K562 (cell line): ENCODE results near the gene SLC16A2.

ENCODE experiments used
- CREM ChIP-seq: IDR thresholded peaks from 2 replicates; pipeline ENCODE4 v1.6.1; 2014; ENCODE audit warnings: antibody characterized with exemption, low read depth
- ELF1 ChIP-seq: fragments of 200-800 bp; sonication (Bioruptor generic); IDR thresholded peaks from 2 replicates; pipeline ENCODE4 v1.6.1; 2016; ENCODE audit warnings: missing genetic modification characterization, missing compliant biosample characterization
- EP300 ChIP-seq: IDR thresholded peaks from 2 replicates; pipeline ENCODE4 v1.6.1; 2012; ENCODE audit warnings: low read length, improper control_type of control experiment
- EZH2 ChIP-seq: IDR thresholded peaks from 2 replicates; pipeline ENCODE4 v1.6.1; 2012; ENCODE audit warnings: low read depth, mild to moderate bottlenecking, inconsistent platforms, low read length, borderline replicate concordance
- GTF2F1 ChIP-seq: IDR thresholded peaks from 2 replicates; pipeline ENCODE4 v1.6.1; 2011; ENCODE audit warnings: low read depth, low read length, improper control_type of control experiment
- HDAC3 ChIP-seq: fragments of 450-650 bp; IDR thresholded peaks from 2 replicates; pipeline ENCODE4 v1.6.1; 2018; ENCODE audit warnings: borderline replicate concordance, mild to moderate bottlenecking, moderate library complexity; ENCODE audit not compliant: partially characterized antibody
- REST ChIP-seq, 2 experiments: fragments of 450-650 bp; formaldehyde crosslinking in 1 of 2; IDR thresholded peaks; 2 replicates each; pipeline versions ENCODE4 v1.4.0 to v1.6.1; 2014 to 2020; ENCODE audit warnings: mild to moderate bottlenecking in 2 of 2, borderline replicate concordance in 1 of 2, low read depth in 1 of 2
- SNRNP70 ChIP-seq: fragments of 200-400 bp; formaldehyde crosslinking; optimal IDR thresholded peaks from 2 replicates; pipeline ENCODE3; 2017; ENCODE audit warnings: low read depth, low read length
- THAP7 ChIP-seq: fragments of 250-450 bp; sonication (Bioruptor Pico); IDR thresholded peaks from 2 replicates; pipeline ENCODE4 v1.5.0; 2021
- USF1 ChIP-seq: sonication (generic); formaldehyde crosslinking; IDR thresholded peaks from 2 replicates; pipeline ENCODE4 v1.9.0; 2022; ENCODE audit warnings: mild to moderate bottlenecking, missing genetic modification reagents
- ZNF347 ChIP-seq: fragments of 450-650 bp; formaldehyde crosslinking; IDR thresholded peaks from 2 replicates; pipeline ENCODE4 v1.4.0; 2020; ENCODE audit warnings: low read depth, mild to moderate bottlenecking, moderate library complexity
- ZNF354B ChIP-seq: fragments of 250-450 bp; sonication (Bioruptor Pico); IDR thresholded peaks from 2 replicates; pipeline ENCODE4 v1.4.0; 2020
- ZNF436 ChIP-seq: fragments of 250-450, 450-650 bp; sonication (Bioruptor Pico); formaldehyde crosslinking; IDR thresholded peaks from 2 replicates; pipeline ENCODE4 v1.7.0; 2020; ENCODE audit warnings: mild to moderate bottlenecking

GRCh38 chrX:74578137-74578536 is 156.8 kb downstream of the SLC16A2 start:
- no peak for TF ChIP-seq GTF2F1
- no peak for TF ChIP-seq ZNF354B (CRISPR knock-in tag)
- TF ChIP-seq EP300 = no peak
- TF ChIP-seq ELF1 (tag) = no peak
- TF ChIP-seq ZNF436 (CRISPR knock-in tag) = no peak
- no peak for TF ChIP-seq EZH2
- TF ChIP-seq SNRNP70 = no peak
- TF ChIP-seq REST (IDR thresholded peaks at IDR 0.05; ENCODE audit: borderline replicate concordance) = no peak
- no peak for TF ChIP-seq REST (CRISPR knock-in tag; IDR thresholded peaks at IDR 0.05; ENCODE audit: low read depth)
- no peak for TF ChIP-seq THAP7 (CRISPR knock-in tag)
- no peak for TF ChIP-seq CREM
- TF ChIP-seq USF1 (CRISPR knock-in tag) = no peak
- TF ChIP-seq ZNF347 (CRISPR knock-in tag) = no peak
- TF ChIP-seq HDAC3 = no peak
